Thyroid gland (tissue), 4 donors: ENCODE measurements around the gene SLC6A9.

ENCODE experiments used
- CTCF ChIP-seq, 6 experiments: fragments of 200-600 bp in 3 of 6; fragments of 450-650 bp in 3 of 6; sonication (generic) in 3 of 6; IDR thresholded peaks; one replicate each; pipeline ENCODE4 v1.5.1; 2016 to 2019; ENCODE audit warnings: antibody characterized with exemption in 6 of 6, mild to moderate bottlenecking in 2 of 6, inconsistent platforms in 1 of 6, moderate library complexity in 1 of 6
- POLR2A ChIP-seq, 2 donors: fragments of 450-650 bp; IDR thresholded peaks; one replicate each; pipeline ENCODE4 v1.6.1; 2017; ENCODE audit warnings: antibody characterized with exemption in 2 of 2, mild to moderate bottlenecking in 2 of 2, moderate library complexity in 1 of 2

GRCh38 chr1:43963006-43963405 is 68.3 kb downstream of the SLC6A9 start:
- TF ChIP-seq CTCF (IDR thresholded peaks at IDR 0.05) (no peak), POLR2A (IDR thresholded peaks at IDR 0.05) (no peak)
